DOHH2 (cell line): Measurements from ENCODE around the gene KRTAP20-2.

Source experiments
- H3F3A ChIP-seq: fragments of 200-600 bp; sonication (generic), shearing (Covaris generic); 2 replicates; pipeline ENCODE4 v1.6.0; 2016; ENCODE audit warnings: antibody characterized with exemption, mild to moderate bottlenecking; ENCODE audit not compliant: control insufficient read depth, insufficient read depth
- H3K27ac ChIP-seq: fragments of 200-600 bp; sonication (generic); 2 replicates; pipeline ENCODE4 v1.5.1; 2014; ENCODE audit warnings: low read depth, mild to moderate bottlenecking, low read length, moderate library complexity
- H3K27me3 ChIP-seq: fragments of 200-600 bp; sonication (generic); 2 replicates; pipeline ENCODE4 v1.6.1; 2014; ENCODE audit warnings: mild to moderate bottlenecking, low read length, mixed read lengths; ENCODE audit not compliant: control insufficient read depth
- H3K36me3 ChIP-seq: fragments of 200-600 bp; sonication (generic); 2 replicates; pipeline ENCODE4 v1.6.1; 2014; ENCODE audit warnings: mild to moderate bottlenecking, low read length, moderate library complexity, mixed read lengths; ENCODE audit not compliant: control insufficient read depth
- H3K4me1 ChIP-seq: fragments of 200-600 bp; sonication (generic); 2 replicates; pipeline ENCODE4 v1.6.1; 2014; ENCODE audit warnings: mild to moderate bottlenecking, low read length, mixed read lengths; ENCODE audit not compliant: control insufficient read depth
- H3K4me2 ChIP-seq: fragments of 200-600 bp; sonication (generic); 2 replicates; pipeline ENCODE4 v1.6.0; 2014; ENCODE audit warnings: mild to moderate bottlenecking, low read length, moderate library complexity
- H3K4me3 ChIP-seq: fragments of 200-600 bp; sonication (generic); 2 replicates; pipeline ENCODE4 v1.5.1; 2014; ENCODE audit warnings: mild to moderate bottlenecking, low read length, mixed read lengths
- H3K79me2 ChIP-seq: fragments of 200-600 bp; sonication (generic); 2 replicates; pipeline ENCODE4 v1.6.1; 2014; ENCODE audit warnings: mild to moderate bottlenecking, low read length, mixed read lengths; ENCODE audit not compliant: control insufficient read depth
- H3K9me2 ChIP-seq: fragments of 200-600 bp; sonication (generic); replicated peaks from 2 replicates; pipeline ENCODE4 v1.6.1; 2014; ENCODE audit warnings: mild to moderate bottlenecking, low read length, mixed read lengths; ENCODE audit not compliant: control insufficient read depth
- H3K9me3 ChIP-seq: fragments of 200-600 bp; sonication (generic); 2 replicates; pipeline ENCODE4 v1.6.1; 2014; ENCODE audit warnings: antibody characterized with exemption, low read length, mixed read lengths; ENCODE audit not compliant: control insufficient read depth, insufficient read depth
- H4K20me1 ChIP-seq: fragments of 200-600 bp; sonication (generic); 2 replicates; pipeline ENCODE4 v1.6.0; 2014; ENCODE audit warnings: low read depth, mild to moderate bottlenecking, antibody characterized with exemption, low read length, moderate library complexity; ENCODE audit not compliant: control insufficient read depth, insufficient read depth
- CTCF ChIP-seq: fragments of 200-600 bp; sonication (generic); IDR thresholded peaks from one replicate; pipeline ENCODE4 v1.5.1; 2014; ENCODE audit warnings: antibody characterized with exemption, mild to moderate bottlenecking, low read depth, low read length; ENCODE audit not compliant: poor library complexity, severe bottlenecking
- EZH2phosphoT487 ChIP-seq: fragments of 200-600 bp; sonication (generic); IDR thresholded peaks from 2 replicates; pipeline ENCODE4 v1.6.1; 2017; ENCODE audit warnings: borderline replicate concordance, mild to moderate bottlenecking, antibody characterized with exemption, low read length, moderate library complexity, mixed read lengths

The KRTAP20-2 gene

GRCh38 chr21:30612132-30612531, 22.9 kb upstream of the KRTAP20-2 start:
- Histone ChIP-seq H3K4me1 (no peaks in the 10 kb centered on the region), H3K79me2 (no peaks in the 10 kb centered on the region), H3K9me2 (no peaks in the 10 kb centered on the region), H3K27me3 (no peaks in the 10 kb centered on the region), H3K9me3 (peaks cover 6% of the 10 kb centered on the region; the same call in 1 of the 2 replicates), H3K4me3 (no peak overlapping the region), H4K20me1 (no peaks in the 10 kb centered on the region), H3F3A (no peaks in the 10 kb centered on the region), H3K36me3 (no peaks in the 10 kb centered on the region), H3K4me2 (no peak overlapping the region), H3K27ac (no peak overlapping the region)
- TF ChIP-seq EZH2phosphoT487 (no peak), CTCF (no peak)

GRCh38 chr21:30613836-30614235, 21.2 kb upstream of the KRTAP20-2 start, which contains the start of gene KRTAP6-1:
Gene KRTAP6-1 (minus strand): TSS chr21:30613930. CDS start chr21:30613904, 26 bp downstream.
- no peaks in the 10 kb centered on the region for H3F3A ChIP-seq
- H3K27ac ChIP-seq = no peak within 1 kb of the TSS
- H3K27me3 ChIP-seq = no peaks in the 10 kb centered on the region
- H3K4me3 ChIP-seq = no peak within 1 kb of the TSS
- H3K79me2 ChIP-seq = no peaks in the 10 kb centered on the region
- H4K20me1 ChIP-seq = no peaks in the 10 kb centered on the region
- no peaks in the 10 kb centered on the region for H3K9me2 ChIP-seq
- H3K4me2 ChIP-seq = no peak within 1 kb of the TSS
- no peaks in the 10 kb centered on the region for H3K36me3 ChIP-seq
- peaks cover 6% of the 10 kb centered on the region; the same call in 1 of the 2 replicates for H3K9me3 ChIP-seq
- TF ChIP-seq CTCF = no peak
- no peak for TF ChIP-seq EZH2phosphoT487
- no peaks in the 10 kb centered on the region for H3K4me1 ChIP-seq

- Histone ChIP-seq H3K9me3 (peaks cover 6% of the 10 kb centered on the region; the same call in 1 of the 2 replicates), H3K4me3 (no peak overlapping the region), H3K4me2 (no peak overlapping the region), H3K27me3 (no peaks in the 10 kb centered on the region), H3F3A (no peaks in the 10 kb centered on the region), H3K27ac (no peak overlapping the region), H4K20me1 (no peaks in the 10 kb centered on the region), H3K4me1 (no peaks in the 10 kb centered on the region), H3K36me3 (no peaks in the 10 kb centered on the region), H3K79me2 (no peaks in the 10 kb centered on the region), H3K9me2 (no peaks in the 10 kb centered on the region)
- TF ChIP-seq EZH2phosphoT487 (no peak), CTCF (no peak)
These were observed 19.8 kb upstream of the KRTAP20-2 start for GRCh38 chr21:30615199-30615598.

- Histone ChIP-seq H3K4me3 (no peak within 1 kb of the TSS), H3K27me3 (no peaks in the 10 kb centered on the region), H3K4me1 (no peaks in the 10 kb centered on the region), H3K79me2 (no peaks in the 10 kb centered on the region), H3K27ac (no peak within 1 kb of the TSS), H3K9me3 (peaks cover 6% of the 10 kb centered on the region; the same call in 1 of the 2 replicates), H3K4me2 (no peak within 1 kb of the TSS), H3K36me3 (no peaks in the 10 kb centered on the region), H4K20me1 (no peaks in the 10 kb centered on the region), H3K9me2 (no peaks in the 10 kb centered on the region), H3F3A (no peaks in the 10 kb centered on the region)
- no peak for TF ChIP-seq EZH2phosphoT487
- TF ChIP-seq CTCF = no peak
These were observed 18.9 kb upstream of the KRTAP20-2 start, which contains the start of gene KRTAP20-1 for GRCh38 chr21:30616125-30616524. Gene KRTAP20-1 (plus strand): TSS chr21:30616425. CDS start chr21:30616455, 30 bp downstream.
